Lung microvascular endothelial cell (primary cell): Measurements from ENCODE around the gene LEKR1. TPM values are rescaled to one million over a fixed set of nuclear protein-coding genes. Genes with fewer than 3 reads are reported as not detected.
"Not testable (repeated sequence)": the region's sequence is repeated elsewhere in the genome, so short reads cannot be mapped to it uniquely, and the experiment has no call there.

Experiments
- DNase-seq, 2 donors: peaks; one replicate each; pipeline versions ENCODE4 v3.0.0 to v3.0.0-alpha.2; 2010; ENCODE audit warnings: low read depth in 2 of 2
- total RNA-seq: library from RNA; depleted of rRNA; stranded (reverse); fragments of >200 nt; gene quantifications from 2 replicates; pipeline ENCODE4 v1.2.1, GENCODE V29; 2014

LEKR1 gene
- total RNA-seq, 1 donor from 2014 or later, result 0.60 TPM

GRCh38 chr3:156806698-156807097 is 19.5 kb upstream of the LEKR1 start:
- no peak for DNase-seq

GRCh38 chr3:156808025-156808424 is 18.1 kb upstream of the LEKR1 start:
- DNase-seq, result no peak

- peak in 1 of 2 donors; percentile 83 for DNase-seq
These were observed 14.9 kb upstream of the LEKR1 start for GRCh38 chr3:156811089-156811862.

- DNase-seq, result peak in 1 of 2 donors; percentile 86
These were observed 13.4 kb upstream of the LEKR1 start for GRCh38 chr3:156812521-156813335.

GRCh38 chr3:156814295-156814694 is 11.9 kb upstream of the LEKR1 start:
- DNase-seq, result no peak

- DNase-seq, result peak; percentile 48 to 76
These were observed 9.9 kb upstream of the LEKR1 start for GRCh38 chr3:156816091-156816793.

- DNase-seq, result peak; percentile 93 to 96
These were observed 9.1 kb upstream of the LEKR1 start for GRCh38 chr3:156816794-156817645.

- DNase-seq, result peak in 1 of 2 donors; percentile 3
These were observed 8.4 kb upstream of the LEKR1 start for GRCh38 chr3:156817646-156818272.

GRCh38 chr3:156818273-156818651 is 7.9 kb upstream of the LEKR1 start:
- peak in 1 of 2 donors; percentile 4 for DNase-seq

GRCh38 chr3:156818890-156819289 is 7.3 kb upstream of the LEKR1 start:
- DNase-seq, result peak; percentile 33 to 88

GRCh38 chr3:156819842-156820691 is 6.1 kb upstream of the LEKR1 start:
- DNase-seq, result peak; percentile 29 to 61

- peak; percentile 7 to 36 for DNase-seq
These were observed 5.5 kb upstream of the LEKR1 start for GRCh38 chr3:156820692-156821080.

GRCh38 chr3:156822626-156823260 is 3.4 kb upstream of the LEKR1 start:
- DNase-seq, result not testable (repeated sequence)

GRCh38 chr3:156825795-156826143 is 384 bp upstream of the LEKR1 start:
- DNase-seq, result no peak

- no peak for DNase-seq
These were observed 1.0 kb downstream of the LEKR1 start for GRCh38 chr3:156826896-156827882.

- DNase-seq, result no peak
These were observed 4.9 kb downstream of the LEKR1 start for GRCh38 chr3:156831006-156831405.

GRCh38 chr3:156834435-156834834 is 8.3 kb downstream of the LEKR1 start:
- no peak for DNase-seq

GRCh38 chr3:156834962-156835535 is 8.9 kb downstream of the LEKR1 start:
- no peak for DNase-seq
